Mucosa of rectum (tissue), 2 donors: ENCODE results near the gene PNLIP.

Experiments used
- H3K27ac ChIP-seq, 2 donors: one replicate each; pipeline ENCODE4 v1.7.0; 2013; ENCODE audit warnings: inconsistent platforms in 2 of 2, low read depth in 2 of 2, low read length in 2 of 2
- H3K27me3 ChIP-seq, 2 donors: one replicate each; pipeline ENCODE4 v1.7.0; 2013; ENCODE audit warnings: low read length in 2 of 2; ENCODE audit not compliant: control insufficient read depth in 2 of 2, insufficient read depth in 2 of 2
- H3K36me3 ChIP-seq, 2 donors: one replicate each; pipeline ENCODE4 v1.7.0; 2013; ENCODE audit warnings: low read length in 2 of 2; ENCODE audit not compliant: control insufficient read depth in 2 of 2, insufficient read depth in 2 of 2
- H3K4me1 ChIP-seq, 2 donors: one replicate each; pipeline ENCODE4 v1.7.0; 2013; ENCODE audit warnings: low read length in 2 of 2, mild to moderate bottlenecking in 1 of 2; ENCODE audit not compliant: control insufficient read depth in 2 of 2, insufficient read depth in 2 of 2
- H3K4me3 ChIP-seq, 2 donors: one replicate each; pipeline ENCODE4 v1.7.0; 2013; ENCODE audit warnings: low read length in 2 of 2
- H3K9ac ChIP-seq, 2 donors: one replicate each; pipeline ENCODE4 v1.7.0; 2013; ENCODE audit warnings: low read length in 2 of 2, low read depth in 1 of 2, mild to moderate bottlenecking in 1 of 2
- H3K9me3 ChIP-seq, 2 donors: one replicate each; pipeline ENCODE4 v1.7.0; 2013; ENCODE audit warnings: low read length in 2 of 2; ENCODE audit not compliant: control insufficient read depth in 2 of 2
- donor health status: healthy.
- donor health status: Normal muscosa, but diverticular disease.

Gene PNLIP

GRCh38 chr10:116545756-116546155 is at the start of gene PNLIP:
Gene PNLIP (plus strand): TSS chr10:116545931. CDS start chr10:116546093, 162 bp downstream.
- no peak within 1 kb of the TSS for H3K27ac ChIP-seq
- no peak within 1 kb of the TSS for H3K9ac ChIP-seq
- H3K4me1 ChIP-seq, result no peaks in the 10 kb centered on the region

DNA sequence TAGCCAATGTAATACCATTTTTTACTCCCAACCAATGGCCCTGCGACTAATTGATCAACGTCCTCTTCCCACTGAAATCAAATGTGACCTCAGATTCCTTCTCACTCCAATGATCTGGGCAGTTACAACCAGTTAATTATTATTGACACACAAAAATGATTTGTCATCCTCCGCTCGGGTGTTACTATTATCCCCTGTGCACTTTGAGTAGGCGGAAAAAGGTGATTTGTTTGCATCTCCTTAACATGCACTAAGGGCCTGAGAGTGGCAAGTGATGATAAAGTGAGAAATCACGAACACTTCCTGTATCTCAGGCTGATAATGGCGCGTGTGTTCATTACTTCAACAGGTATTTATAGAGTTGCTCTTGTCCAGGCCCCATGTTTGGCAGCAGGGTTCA is 40.9 kb upstream of the PNLIP start:
- Histone ChIP-seq H3K4me3 (no peak overlapping the region), H3K27ac (no peak overlapping the region), H3K9me3 (no peaks in the 10 kb centered on the region), H3K36me3 (no peaks in the 10 kb centered on the region), H3K9ac (no peak overlapping the region), H3K27me3 (no peaks in the 10 kb centered on the region), H3K4me1 (no peaks in the 10 kb centered on the region)

More at GRCh38 chr10:116545756-116546155, at the start of gene PNLIP:
- H3K27me3 ChIP-seq, result no peaks in the 10 kb centered on the region
- H3K36me3 ChIP-seq, result no peaks in the 10 kb centered on the region
- no peak within 1 kb of the TSS for H3K4me3 ChIP-seq
- H3K9me3 ChIP-seq, result no peaks in the 10 kb centered on the region

GRCh38 chr10:116510565-116510964 is 35.2 kb upstream of the PNLIP start:
- Histone ChIP-seq H3K4me1 (no peaks in the 10 kb centered on the region), H3K36me3 (no peaks in the 10 kb centered on the region), H3K4me3 (no peak overlapping the region), H3K9ac (no peak overlapping the region), H3K9me3 (no peaks in the 10 kb centered on the region), H3K27ac (no peak overlapping the region), H3K27me3 (no peaks in the 10 kb centered on the region)

DNA sequence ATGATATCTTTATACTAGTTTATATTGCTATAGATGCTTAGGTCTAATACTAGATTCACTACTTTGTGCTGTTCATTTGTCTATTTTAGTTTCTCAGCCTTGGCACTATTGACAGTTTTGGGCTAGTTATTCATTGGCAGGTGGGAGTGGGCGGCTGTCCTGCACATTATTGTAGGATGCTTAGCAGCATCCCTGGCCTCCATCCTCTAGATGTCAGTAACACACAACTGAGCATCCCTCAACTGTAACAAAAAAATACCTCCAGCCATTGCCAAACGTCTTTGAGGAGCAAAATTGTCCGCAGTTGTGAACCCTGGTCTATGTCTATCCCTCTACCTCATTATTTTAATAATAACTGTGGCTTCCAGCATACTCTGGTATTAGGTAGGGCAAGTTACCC is 34.4 kb upstream of the PNLIP start:
- Histone ChIP-seq H3K4me1 (no peaks in the 10 kb centered on the region), H3K27ac (no peak overlapping the region), H3K9me3 (no peaks in the 10 kb centered on the region), H3K9ac (no peak overlapping the region), H3K4me3 (no peak overlapping the region), H3K36me3 (no peaks in the 10 kb centered on the region), H3K27me3 (no peaks in the 10 kb centered on the region)

DNA sequence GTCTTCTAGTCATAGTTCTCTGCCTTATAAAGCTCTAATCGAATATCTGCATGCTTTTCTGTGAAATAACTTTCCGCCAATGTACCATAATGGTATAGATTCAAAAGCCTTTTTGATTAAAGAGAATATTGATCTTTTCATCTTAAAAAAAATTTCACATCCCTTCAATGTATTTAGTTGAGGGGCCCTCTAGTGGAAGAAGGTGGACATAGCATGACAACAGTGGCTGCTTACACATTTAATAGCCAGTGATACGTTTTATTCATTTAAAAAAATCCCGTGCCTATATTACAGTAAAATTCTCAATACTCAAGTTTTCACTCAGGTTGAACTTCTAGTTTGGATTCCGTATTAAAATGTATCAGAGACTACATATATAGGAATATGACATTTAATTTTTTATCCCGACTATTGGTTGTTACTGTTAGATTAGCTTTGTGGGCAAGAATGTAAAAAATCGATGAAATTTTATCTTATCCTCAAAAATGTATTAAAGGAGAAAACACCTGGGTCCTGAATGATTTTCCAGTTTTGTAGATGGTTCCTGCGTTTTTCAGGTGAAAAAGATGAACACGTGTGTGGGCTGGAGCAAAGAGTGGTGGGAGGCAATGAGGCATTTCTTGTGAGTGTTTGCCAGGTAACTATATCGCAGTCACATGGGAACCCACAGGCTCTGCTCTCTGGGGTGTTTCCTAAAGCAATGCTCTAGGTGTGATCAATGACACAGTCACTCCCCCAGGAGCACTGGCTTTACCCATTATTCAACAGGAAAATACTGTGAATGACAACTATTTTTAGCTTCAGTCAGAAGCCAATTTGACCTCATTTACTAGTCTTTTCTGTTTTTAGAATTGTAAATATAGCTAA is 24.1 kb upstream of the PNLIP start:
- H3K9ac ChIP-seq, result no peak overlapping the region
- H3K4me3 ChIP-seq, result no peak overlapping the region
- H3K27me3 ChIP-seq, result no peaks in the 10 kb centered on the region
- no peaks in the 10 kb centered on the region for H3K9me3 ChIP-seq
- H3K27ac ChIP-seq, result no peak overlapping the region
- H3K36me3 ChIP-seq, result no peaks in the 10 kb centered on the region
- H3K4me1 ChIP-seq, result no peaks in the 10 kb centered on the region

DNA sequence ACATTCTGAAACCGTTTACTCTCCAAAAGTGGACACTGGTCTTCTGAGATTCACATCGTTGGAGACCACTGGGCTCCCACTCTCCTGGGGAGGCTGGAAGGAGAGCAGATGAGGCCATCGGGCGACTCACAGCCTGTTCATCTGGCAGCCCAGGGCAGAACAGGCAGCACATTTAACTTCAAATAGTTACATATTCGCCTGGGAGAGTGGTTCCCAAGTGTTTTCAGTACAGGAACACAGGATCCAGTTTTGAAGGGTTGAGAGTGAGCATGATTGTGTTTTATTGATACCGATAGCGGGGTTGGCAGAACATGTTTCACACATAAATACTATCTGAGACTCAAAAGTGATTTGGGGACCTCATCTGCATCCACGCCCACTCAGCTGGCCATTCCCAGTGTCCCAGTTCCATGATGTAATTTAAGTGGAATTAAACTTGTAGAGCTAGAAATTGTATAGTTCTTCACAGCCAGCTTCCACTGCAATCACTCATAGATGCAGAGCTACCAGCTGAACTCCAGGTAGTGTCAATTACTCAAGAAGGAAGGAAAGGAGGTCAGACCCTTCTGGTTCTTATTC is 22.8 kb upstream of the PNLIP start:
- H3K4me3 ChIP-seq, result no peak overlapping the region
- H3K36me3 ChIP-seq, result no peaks in the 10 kb centered on the region
- no peaks in the 10 kb centered on the region for H3K9me3 ChIP-seq
- no peaks in the 10 kb centered on the region for H3K4me1 ChIP-seq
- H3K9ac ChIP-seq, result no peak overlapping the region
- H3K27ac ChIP-seq, result no peak overlapping the region
- no peaks in the 10 kb centered on the region for H3K27me3 ChIP-seq

- Histone ChIP-seq H3K36me3 (no peaks in the 10 kb centered on the region), H3K4me3 (no peak overlapping the region), H3K27me3 (no peaks in the 10 kb centered on the region), H3K27ac (no peak overlapping the region), H3K9ac (no peak overlapping the region), H3K9me3 (no peaks in the 10 kb centered on the region), H3K4me1 (no peaks in the 10 kb centered on the region)
Measured at GRCh38 chr10:116524736-116525135, 21.0 kb upstream of the PNLIP start.

DNA sequence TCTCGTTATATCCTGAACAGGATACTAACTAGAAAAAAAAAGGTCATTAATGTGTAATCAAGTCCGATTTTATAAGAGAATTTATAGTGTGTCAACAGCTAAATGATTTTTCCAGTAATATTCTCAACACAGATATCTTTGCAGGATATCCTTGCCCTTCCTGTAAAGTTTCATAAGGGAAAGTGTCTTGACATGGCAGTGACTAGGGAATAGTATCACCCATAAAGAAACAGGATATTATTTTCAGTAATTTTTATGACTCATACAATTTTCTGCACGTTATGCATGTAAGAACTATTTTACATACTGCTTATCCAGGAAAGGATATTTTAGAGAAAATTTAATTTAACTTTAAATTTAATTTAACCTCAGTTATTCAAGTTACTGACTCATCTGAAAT is 19.5 kb upstream of the PNLIP start:
- no peak overlapping the region for H3K9ac ChIP-seq
- no peaks in the 10 kb centered on the region for H3K4me1 ChIP-seq
- H3K27ac ChIP-seq, result no peak overlapping the region
- H3K36me3 ChIP-seq, result no peaks in the 10 kb centered on the region
- no peak overlapping the region for H3K4me3 ChIP-seq
- no peaks in the 10 kb centered on the region for H3K9me3 ChIP-seq
- H3K27me3 ChIP-seq, result no peaks in the 10 kb centered on the region

- Histone ChIP-seq H3K4me1 (no peaks in the 10 kb centered on the region), H3K27me3 (no peaks in the 10 kb centered on the region), H3K9me3 (no peaks in the 10 kb centered on the region), H3K9ac (no peak overlapping the region), H3K36me3 (no peaks in the 10 kb centered on the region), H3K4me3 (no peak overlapping the region), H3K27ac (no peak overlapping the region)
Measured at GRCh38 chr10:116536810-116537209, 8.9 kb upstream of the PNLIP start.

- H3K27me3 ChIP-seq, result no peaks in the 10 kb centered on the region
- no peaks in the 10 kb centered on the region for H3K36me3 ChIP-seq
- H3K4me1 ChIP-seq, result no peaks in the 10 kb centered on the region
- H3K9me3 ChIP-seq, result no peaks in the 10 kb centered on the region
- no peak overlapping the region for H3K9ac ChIP-seq
- no peak overlapping the region for H3K4me3 ChIP-seq
- no peak overlapping the region for H3K27ac ChIP-seq
Measured at GRCh38 chr10:116538456-116538855, 7.3 kb upstream of the PNLIP start.
